SK-N-SH (cell line): Measurements from ENCODE around the gene NCF4. TPM values are rescaled to one million over a fixed set of nuclear protein-coding genes. Genes with fewer than 3 reads are reported as not detected.

Source experiments
- CTCF ChIA-PET: fragments of 300-600, 350-600 bp; formaldehyde crosslinking; extraction: SDS; loops from one replicate; lab custom pipeline; 2021; lab: Yijun Ruan, JAX
- POLR2A ChIA-PET: fragments of 350-600 bp; sonication (Branson Sonifier 250); formaldehyde crosslinking; extraction: SDS; loops from one replicate; lab custom pipeline; 2020; ENCODE audit warnings: antibody characterized with exemption, inconsistent platforms; lab: Yijun Ruan, JAX
- DNase-seq: peaks from one replicate; pipeline ENCODE4 v3.0.0; 2012
- H2AFZ ChIP-seq: fragments of 200-600 bp; sonication (generic); 2 replicates; pipeline ENCODE4 v1.8.1; 2016; ENCODE audit warnings: antibody characterized with exemption, mild to moderate bottlenecking, low read depth
- H3F3A ChIP-seq: fragments of 200-600 bp; sonication (generic); replicated peaks from 2 replicates; pipeline ENCODE3; 2016; ENCODE audit warnings: antibody characterized with exemption, mild to moderate bottlenecking; ENCODE audit not compliant: insufficient read depth
- H3K27ac ChIP-seq, 2 experiments: fragments of 200-500 bp in 1 of 2; fragments of 200-600 bp in 1 of 2; sonication (Bioruptor generic) in 1 of 2; sonication (generic), shearing (Covaris generic) in 1 of 2; 2 replicates each; pipeline versions ENCODE4 v1.5.1 to v1.6.1; 2014 to 2016; ENCODE audit warnings: low read depth in 2 of 2, inconsistent platforms in 1 of 2, low read length in 1 of 2, mild to moderate bottlenecking in 1 of 2, mixed read lengths in 1 of 2
- H3K27me3 ChIP-seq: fragments of 200-600 bp; sonication (generic), shearing (Covaris generic); 2 replicates; pipeline ENCODE4 v1.6.1; 2016; ENCODE audit warnings: mixed run types; ENCODE audit not compliant: insufficient read depth
- H3K36me3 ChIP-seq, 2 experiments: fragments of 200-500 bp in 1 of 2; fragments of 200-600 bp in 1 of 2; sonication (Bioruptor generic) in 1 of 2; sonication (generic) in 1 of 2; replicated peaks in 1 of 2; 2 replicates each; pipeline versions ENCODE3 to v1.5.1; 2014 to 2016; ENCODE audit warnings: low read length in 1 of 2, mild to moderate bottlenecking in 1 of 2; ENCODE audit not compliant: insufficient read depth in 2 of 2, control insufficient read depth in 1 of 2
- H3K4me1 ChIP-seq, 2 experiments: fragments of 200-500 bp in 1 of 2; fragments of 200-600 bp in 1 of 2; sonication (Bioruptor generic) in 1 of 2; sonication (generic), shearing (Covaris generic) in 1 of 2; 2 replicates each; pipeline versions ENCODE4 v1.5.1 to v1.6.1; 2014 to 2016; ENCODE audit warnings: low read depth in 1 of 2, low read length in 1 of 2, mixed run types in 1 of 2; ENCODE audit not compliant: insufficient read depth in 2 of 2, control insufficient read depth in 1 of 2
- H3K4me2 ChIP-seq: fragments of 200-600 bp; sonication (generic), shearing (Covaris generic); 2 replicates; pipeline ENCODE4 v1.6.1; 2017; ENCODE audit warnings: mixed run types
- H3K4me3 ChIP-seq, 2 experiments: fragments of 200-500 bp in 1 of 2; fragments of 200-600 bp in 1 of 2; sonication (Bioruptor generic) in 1 of 2; sonication (generic), shearing (Covaris generic) in 1 of 2; 2 replicates each; pipeline versions ENCODE4 v1.5.1 to v1.8.1; 2014 to 2016; ENCODE audit warnings: low read depth in 2 of 2, inconsistent platforms in 1 of 2, low read length in 1 of 2, mild to moderate bottlenecking in 1 of 2, mixed read lengths in 1 of 2, moderate library complexity in 1 of 2
- H3K79me2 ChIP-seq: fragments of 200-600 bp; sonication (generic); 2 replicates; pipeline ENCODE4 v1.8.1; 2017; ENCODE audit warnings: mild to moderate bottlenecking; ENCODE audit not compliant: insufficient read depth
- H3K9ac ChIP-seq: fragments of 200-600 bp; sonication (generic); 2 replicates; pipeline ENCODE4 v1.6.1; 2017; ENCODE audit warnings: mixed run types
- H3K9me2 ChIP-seq: fragments of 200-600 bp; sonication (generic); 2 replicates; pipeline ENCODE4 v1.6.1; 2017; ENCODE audit warnings: mixed run types
- H3K9me3 ChIP-seq: fragments of 200-600 bp; sonication (generic); 2 replicates; pipeline ENCODE4 v1.6.1; 2017; ENCODE audit warnings: mixed run types, mild to moderate bottlenecking, moderate library complexity
- H4K20me1 ChIP-seq: fragments of 200-600 bp; sonication (generic); 2 replicates; pipeline ENCODE4 v1.6.1; 2017; ENCODE audit warnings: mild to moderate bottlenecking, mixed run types; ENCODE audit not compliant: insufficient read depth
- ELF1 ChIP-seq: IDR thresholded peaks from 2 replicates; pipeline ENCODE4 v1.4.0; 2012
- FOSL2 ChIP-seq: IDR thresholded peaks from 2 replicates; pipeline ENCODE4 v1.4.0; 2012; ENCODE audit warnings: low read depth, mild to moderate bottlenecking, moderate library complexity, borderline replicate concordance
- FOXJ3 ChIP-seq: sonication (generic); formaldehyde crosslinking; IDR thresholded peaks from 2 replicates; pipeline ENCODE4 v1.5.1; 2020; ENCODE audit warnings: mild to moderate bottlenecking, missing genetic modification reagents
- GABPA ChIP-seq: IDR thresholded peaks from 2 replicates; pipeline ENCODE4 v1.4.0; 2012; ENCODE audit warnings: low read depth, mild to moderate bottlenecking
- GATA2 ChIP-seq: sonication (generic); formaldehyde crosslinking; IDR thresholded peaks from 2 replicates; pipeline ENCODE4 v1.5.0; 2020; ENCODE audit warnings: mild to moderate bottlenecking, missing genetic modification reagents
- MEF2A ChIP-seq: IDR thresholded peaks from 2 replicates; pipeline ENCODE4 v1.4.0; 2012; ENCODE audit warnings: low read depth, borderline replicate concordance
- MXI1 ChIP-seq: IDR thresholded peaks from 2 replicates; pipeline ENCODE4 v1.6.1; 2012; ENCODE audit warnings: mild to moderate bottlenecking, low read depth, low read length, improper control_type of control experiment
- NFIC ChIP-seq: IDR thresholded peaks from 2 replicates; pipeline ENCODE4 v1.4.0; 2012; ENCODE audit warnings: borderline replicate concordance
- NRF1 ChIP-seq: IDR thresholded peaks from 2 replicates; pipeline ENCODE4 v1.6.1; 2012; ENCODE audit warnings: low read depth, mild to moderate bottlenecking, low read length
- POLR2AphosphoS5 ChIP-seq: IDR thresholded peaks from 2 replicates; pipeline ENCODE4 v1.6.1; 2012; ENCODE audit warnings: low read depth, low read length
- RAD21 ChIP-seq: IDR thresholded peaks from 2 replicates; pipeline ENCODE4 v1.6.1; 2012; ENCODE audit warnings: mild to moderate bottlenecking, low read length
- RXRA ChIP-seq: IDR thresholded peaks from 2 replicates; pipeline ENCODE4 v1.4.0; 2012; ENCODE audit warnings: low read depth, mild to moderate bottlenecking, borderline replicate concordance
- SIN3A ChIP-seq: IDR thresholded peaks from 2 replicates; pipeline ENCODE4 v1.6.1; 2012; ENCODE audit warnings: low read depth, mild to moderate bottlenecking, low read length, moderate library complexity, borderline replicate concordance
- SMC3 ChIP-seq: IDR thresholded peaks from 2 replicates; pipeline ENCODE4 v1.6.1; 2012; ENCODE audit warnings: low read depth, low read length, improper control_type of control experiment
- TEAD4 ChIP-seq: IDR thresholded peaks from 2 replicates; pipeline ENCODE4 v1.4.0; 2012; ENCODE audit warnings: mild to moderate bottlenecking, borderline replicate concordance; ENCODE audit not compliant: insufficient read depth
- USF1 ChIP-seq: IDR thresholded peaks from 2 replicates; pipeline ENCODE4 v1.4.0; 2012; ENCODE audit warnings: low read depth, borderline replicate concordance
- WGBS: methylation state at CpG from one replicate; pipeline ENCODE4 v1.1.6; 2017; ENCODE audit warnings: low lambda C conversion rate; 5-methylcytosine and 5-hydroxymethylcytosine counted together
- polyA plus RNA-seq, 3 experiments: library from polyadenylated mRNA; depleted of rRNA; stranded (reverse); fragments of >200 nt; gene quantifications; 2 replicates each; pipeline ENCODE4 v1.2.3, GENCODE V29; 2012
- TF ChIP-seq, protein P1 (sequence below): IDR thresholded peaks from 2 replicates; pipeline ENCODE4 v1.4.0; 2012; ENCODE audit warnings: low read depth
- TF ChIP-seq, protein P2 (sequence below): fragments of 200-600 bp; sonication (generic); IDR thresholded peaks from 2 replicates; pipeline ENCODE4 v1.6.1; 2017; ENCODE audit warnings: antibody characterized with exemption, mild to moderate bottlenecking, moderate library complexity
- TF ChIP-seq, protein P3 (sequence below): IDR thresholded peaks from 2 replicates; pipeline ENCODE4; 2012
- TF ChIP-seq, protein P4 (sequence below): IDR thresholded peaks from 2 replicates; pipeline ENCODE4 v1.4.0; 2012; ENCODE audit warnings: low read depth, borderline replicate concordance

NCF4 gene
- polyA plus RNA-seq, 1 of the 3 experiments (the other 2 are of a cell fraction), result not detected

- no peak for DNase-seq
- Histone ChIP-seq H3K4me1 (no peaks in the 10 kb centered on the region; a peak in 1 of 4 replicates), H3K27ac (no peak overlapping the region), H3K27me3 (0 out of 2 replicates have a peak, but pooled peaks cover 4% of the 10 kb centered on the region), H4K20me1 (no peaks in the 10 kb centered on the region), H2AFZ (no peak overlapping the region)
- WGBS, result 50% methylated on average over 11 of the region's 14 CpGs
- POLR2A ChIA-PET, result no interaction called here
- TF ChIP-seq GATA2 (CRISPR knock-in tag) (no peak), RAD21 (no peak), SIN3A (no peak), MEF2A (no peak), NRF1 (no peak), ELF1 (no peak), POLR2AphosphoS5 (no peak), TEAD4 (no peak), NFIC (no peak), USF1 (no peak), RXRA (no peak), FOXJ3 (CRISPR knock-in tag) (no peak), GABPA (no peak), MXI1 (no peak), SMC3 (no peak), FOSL2 (no peak)
- TF ChIP-seq, protein P1, sequence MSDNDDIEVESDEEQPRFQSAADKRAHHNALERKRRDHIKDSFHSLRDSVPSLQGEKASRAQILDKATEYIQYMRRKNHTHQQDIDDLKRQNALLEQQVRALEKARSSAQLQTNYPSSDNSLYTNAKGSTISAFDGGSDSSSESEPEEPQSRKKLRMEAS, result no peak
- TF ChIP-seq, protein P2, sequence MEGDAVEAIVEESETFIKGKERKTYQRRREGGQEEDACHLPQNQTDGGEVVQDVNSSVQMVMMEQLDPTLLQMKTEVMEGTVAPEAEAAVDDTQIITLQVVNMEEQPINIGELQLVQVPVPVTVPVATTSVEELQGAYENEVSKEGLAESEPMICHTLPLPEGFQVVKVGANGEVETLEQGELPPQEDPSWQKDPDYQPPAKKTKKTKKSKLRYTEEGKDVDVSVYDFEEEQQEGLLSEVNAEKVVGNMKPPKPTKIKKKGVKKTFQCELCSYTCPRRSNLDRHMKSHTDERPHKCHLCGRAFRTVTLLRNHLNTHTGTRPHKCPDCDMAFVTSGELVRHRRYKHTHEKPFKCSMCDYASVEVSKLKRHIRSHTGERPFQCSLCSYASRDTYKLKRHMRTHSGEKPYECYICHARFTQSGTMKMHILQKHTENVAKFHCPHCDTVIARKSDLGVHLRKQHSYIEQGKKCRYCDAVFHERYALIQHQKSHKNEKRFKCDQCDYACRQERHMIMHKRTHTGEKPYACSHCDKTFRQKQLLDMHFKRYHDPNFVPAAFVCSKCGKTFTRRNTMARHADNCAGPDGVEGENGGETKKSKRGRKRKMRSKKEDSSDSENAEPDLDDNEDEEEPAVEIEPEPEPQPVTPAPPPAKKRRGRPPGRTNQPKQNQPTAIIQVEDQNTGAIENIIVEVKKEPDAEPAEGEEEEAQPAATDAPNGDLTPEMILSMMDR, result no peak
- TF ChIP-seq, protein P3, sequence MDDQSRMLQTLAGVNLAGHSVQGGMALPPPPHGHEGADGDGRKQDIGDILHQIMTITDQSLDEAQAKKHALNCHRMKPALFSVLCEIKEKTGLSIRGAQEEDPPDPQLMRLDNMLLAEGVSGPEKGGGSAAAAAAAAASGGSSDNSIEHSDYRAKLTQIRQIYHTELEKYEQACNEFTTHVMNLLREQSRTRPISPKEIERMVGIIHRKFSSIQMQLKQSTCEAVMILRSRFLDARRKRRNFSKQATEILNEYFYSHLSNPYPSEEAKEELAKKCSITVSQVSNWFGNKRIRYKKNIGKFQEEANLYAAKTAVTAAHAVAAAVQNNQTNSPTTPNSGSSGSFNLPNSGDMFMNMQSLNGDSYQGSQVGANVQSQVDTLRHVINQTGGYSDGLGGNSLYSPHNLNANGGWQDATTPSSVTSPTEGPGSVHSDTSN, result no peak
- TF ChIP-seq, protein P4, sequence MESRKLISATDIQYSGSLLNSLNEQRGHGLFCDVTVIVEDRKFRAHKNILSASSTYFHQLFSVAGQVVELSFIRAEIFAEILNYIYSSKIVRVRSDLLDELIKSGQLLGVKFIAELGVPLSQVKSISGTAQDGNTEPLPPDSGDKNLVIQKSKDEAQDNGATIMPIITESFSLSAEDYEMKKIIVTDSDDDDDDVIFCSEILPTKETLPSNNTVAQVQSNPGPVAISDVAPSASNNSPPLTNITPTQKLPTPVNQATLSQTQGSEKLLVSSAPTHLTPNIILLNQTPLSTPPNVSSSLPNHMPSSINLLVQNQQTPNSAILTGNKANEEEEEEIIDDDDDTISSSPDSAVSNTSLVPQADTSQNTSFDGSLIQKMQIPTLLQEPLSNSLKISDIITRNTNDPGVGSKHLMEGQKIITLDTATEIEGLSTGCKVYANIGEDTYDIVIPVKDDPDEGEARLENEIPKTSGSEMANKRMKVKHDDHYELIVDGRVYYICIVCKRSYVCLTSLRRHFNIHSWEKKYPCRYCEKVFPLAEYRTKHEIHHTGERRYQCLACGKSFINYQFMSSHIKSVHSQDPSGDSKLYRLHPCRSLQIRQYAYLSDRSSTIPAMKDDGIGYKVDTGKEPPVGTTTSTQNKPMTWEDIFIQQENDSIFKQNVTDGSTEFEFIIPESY, result no peak
- TF ChIP-seq, all 33 proteins: peak for 0
- H3K79me2 ChIP-seq, result no peaks in the 10 kb centered on the region
- no peaks in the 10 kb centered on the region for H3K9me3 ChIP-seq
- H3F3A ChIP-seq, result no peaks in the 10 kb centered on the region
- no peak overlapping the region for H3K4me3 ChIP-seq
- CTCF ChIA-PET, result no interaction called here
- no peak overlapping the region for H3K9ac ChIP-seq
- no peaks in the 10 kb centered on the region for H3K36me3 ChIP-seq
- H3K4me2 ChIP-seq, result no peak overlapping the region
- H3K9me2 ChIP-seq, result no peaks in the 10 kb centered on the region
Measured at GRCh38 chr22:36926721-36927435, 66.1 kb downstream of the NCF4 start.
